Skin epidermis (tissue), 12 donors: ENCODE data around the gene TBX2.

Experiments
- H3K27ac ChIP-seq, 21 experiments: fragments of 200-600 bp; sonication (generic) in 11 of 21; one replicate each; pipeline ENCODE4 v1.5.0; 2020; ENCODE audit warnings: mild to moderate bottlenecking in 3 of 21, inconsistent platforms in 2 of 21, moderate library complexity in 2 of 21
- H3K4me3 ChIP-seq, 7 experiments: fragments of 200-600 bp; sonication (generic) in 2 of 7; one replicate each; pipeline ENCODE4 v1.5.0; 2020; ENCODE audit warnings: inconsistent platforms in 2 of 7, mild to moderate bottlenecking in 2 of 7, moderate library complexity in 1 of 7

The TBX2 gene

GRCh38 chr17:61457226-61457983 is 57.8 kb downstream of the TBX2 start:
- Histone ChIP-seq H3K27ac (no peak overlapping the region), H3K4me3 (peak overlapping the region in 3 of 7 experiments; percentile 1 to 23 (median 20))

GRCh38 chr17:61458000-61458399 is 58.4 kb downstream of the TBX2 start:
- no peak overlapping the region for H3K27ac ChIP-seq
- no peak overlapping the region for H3K4me3 ChIP-seq

GRCh38 chr17:61458421-61459141 is 58.9 kb downstream of the TBX2 start:
- Histone ChIP-seq H3K4me3 (no peak overlapping the region), H3K27ac (no peak overlapping the region)
